GM12874 (cell line): ENCODE data around the gene ASB5.

ENCODE experiments used
- CTCF ChIP-seq: IDR thresholded peaks from 2 replicates; pipeline ENCODE4 v1.5.1; 2011; ENCODE audit warnings: low read depth, mild to moderate bottlenecking, control low read depth, low read length, moderate library complexity; ENCODE audit not compliant: insufficient read depth

The ASB5 gene

GRCh38 chr4:176303938-176304337 is 34.9 kb upstream of the ASB5 start:
- TF ChIP-seq CTCF, result no peak

GRCh38 chr4:176302283-176303275 is 33.6 kb upstream of the ASB5 start:
- no peak for TF ChIP-seq CTCF

- no peak for TF ChIP-seq CTCF
These were observed 31.5 kb upstream of the ASB5 start for GRCh38 chr4:176300565-176300964.

GRCh38 chr4:176300036-176300435 is 31.0 kb upstream of the ASB5 start:
- no peak for TF ChIP-seq CTCF

- no peak for TF ChIP-seq CTCF
These were observed 29.6 kb upstream of the ASB5 start for GRCh38 chr4:176298664-176299063.

- TF ChIP-seq CTCF, result no peak
These were observed 24.6 kb upstream of the ASB5 start for GRCh38 chr4:176293660-176294059.

GRCh38 chr4:176292920-176293319 is 23.9 kb upstream of the ASB5 start:
- TF ChIP-seq CTCF, result no peak
